ENCODE measurements around the gene SYNDIG1.

The SYNDIG1 gene

GRCh38 chr20:24654425-24654824, 185.0 kb downstream of the SYNDIG1 start:
- Histone ChIP-seq H3K27ac (peak overlapping the region; percentile 69), H3K9ac (ENCODE audit: insufficient read length) (no peak overlapping the region), H3K4me3 (no peak overlapping the region; the same call in 1 of the 2 replicates), H3K36me3 (ENCODE audit: insufficient read depth, low read length) (no peaks in the 10 kb centered on the region), H3K9me3 (ENCODE audit: low read depth, low read length) (no peaks in the 10 kb centered on the region)
- DNase-seq (ENCODE audit: low read depth, low spot score) = no peak
- no peak; the same call in 1 of the 2 replicates for TF ChIP-seq POLR2AphosphoS5 (IDR thresholded peaks at IDR 0.05; ENCODE audit: borderline replicate concordance, low read depth, low read length)
- TF ChIP-seq EZH2 (IDR thresholded peaks at IDR 0.05) = no peak
- no peak for TF ChIP-seq FOXP2 (optimal IDR thresholded peaks at IDR 0.05; ENCODE audit: control extremely low read depth, extremely low read length, insufficient read depth)

DNA sequence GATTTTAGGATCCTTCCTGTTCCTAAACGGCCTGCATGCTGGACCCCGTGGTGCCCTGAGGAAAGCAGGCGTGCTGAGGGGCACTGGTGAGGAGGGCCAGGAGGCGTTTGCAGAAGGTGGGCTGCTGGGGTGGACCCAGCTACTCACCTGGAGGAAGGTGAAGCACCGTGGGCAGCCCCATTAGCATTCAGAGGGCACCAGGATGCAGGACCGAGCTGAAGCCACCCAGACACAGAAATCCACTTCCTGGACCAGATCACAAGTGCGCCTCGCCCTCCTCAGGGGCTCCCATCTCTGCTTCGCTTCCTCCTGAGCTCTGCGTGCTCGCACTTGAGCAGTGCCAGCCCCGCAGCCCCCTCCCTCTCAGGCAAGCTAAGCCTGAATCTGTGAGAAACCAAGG, 187.0 kb downstream of the SYNDIG1 start:
- no peaks in the 10 kb centered on the region for H3K36me3 ChIP-seq (ENCODE audit: insufficient read depth, low read length)

DNA sequence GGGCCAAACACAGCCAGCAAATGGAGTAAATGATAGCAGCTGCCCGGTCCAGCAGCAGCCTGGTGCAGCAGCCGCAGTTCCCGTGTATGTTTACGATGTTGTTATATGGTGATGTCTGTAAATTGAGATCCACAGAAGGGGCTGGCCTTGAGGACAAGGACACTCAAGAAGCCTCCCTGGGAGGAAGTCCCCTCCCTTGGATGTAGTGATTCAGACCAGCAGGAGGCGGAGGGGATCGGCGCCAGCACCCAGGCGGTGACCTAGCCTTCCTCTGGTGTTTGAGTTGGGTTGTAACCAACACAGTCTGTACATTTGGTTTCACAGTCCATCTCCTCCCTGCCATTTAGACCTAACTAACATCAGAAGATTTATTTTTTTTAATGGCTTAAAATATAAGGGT, 187.8 kb downstream of the SYNDIG1 start:
- no peak overlapping the region for H3K27ac ChIP-seq
- H3K36me3 ChIP-seq (ENCODE audit: insufficient read depth, low read length) = no peaks in the 10 kb centered on the region
- TF ChIP-seq EZH2 (IDR thresholded peaks at IDR 0.05) (no peak), FOXP2 (optimal IDR thresholded peaks at IDR 0.05; ENCODE audit: control extremely low read depth, extremely low read length, insufficient read depth) (no peak), POLR2AphosphoS5 (IDR thresholded peaks at IDR 0.05; ENCODE audit: borderline replicate concordance, low read depth, low read length) (no peak)
- H3K9ac ChIP-seq (ENCODE audit: insufficient read length) = no peak overlapping the region
- H3K4me3 ChIP-seq = no peak overlapping the region
- no peak for DNase-seq (ENCODE audit: low read depth, low spot score)
- no peaks in the 10 kb centered on the region for H3K9me3 ChIP-seq (ENCODE audit: low read depth, low read length)

More for the DNA sequence above, 187.0 kb downstream of the SYNDIG1 start:
- Histone ChIP-seq H3K27ac (no peak overlapping the region), H3K9me3 (ENCODE audit: low read depth, low read length) (no peaks in the 10 kb centered on the region), H3K9ac (ENCODE audit: insufficient read length) (no peak overlapping the region), H3K4me3 (no peak overlapping the region)
- TF ChIP-seq EZH2 (IDR thresholded peaks at IDR 0.05) (no peak), POLR2AphosphoS5 (IDR thresholded peaks at IDR 0.05; ENCODE audit: borderline replicate concordance, low read depth, low read length) (no peak), FOXP2 (optimal IDR thresholded peaks at IDR 0.05; ENCODE audit: control extremely low read depth, extremely low read length, insufficient read depth) (no peak)
- DNase-seq (ENCODE audit: low read depth, low spot score) = no peak

GRCh38 chr20:24657878-24658620, 188.6 kb downstream of the SYNDIG1 start:
- Histone ChIP-seq H3K9me3 (ENCODE audit: low read depth, low read length) (no peaks in the 10 kb centered on the region), H3K36me3 (ENCODE audit: insufficient read depth, low read length) (no peaks in the 10 kb centered on the region), H3K27ac (no peak overlapping the region), H3K9ac (ENCODE audit: insufficient read length) (no peak overlapping the region), H3K4me3 (no peak overlapping the region)
- DNase-seq (ENCODE audit: low read depth, low spot score) = no peak
- TF ChIP-seq FOXP2 (optimal IDR thresholded peaks at IDR 0.05; ENCODE audit: control extremely low read depth, extremely low read length, insufficient read depth) (no peak), EZH2 (IDR thresholded peaks at IDR 0.05) (no peak), POLR2AphosphoS5 (IDR thresholded peaks at IDR 0.05; ENCODE audit: borderline replicate concordance, low read depth, low read length) (no peak)

DNA sequence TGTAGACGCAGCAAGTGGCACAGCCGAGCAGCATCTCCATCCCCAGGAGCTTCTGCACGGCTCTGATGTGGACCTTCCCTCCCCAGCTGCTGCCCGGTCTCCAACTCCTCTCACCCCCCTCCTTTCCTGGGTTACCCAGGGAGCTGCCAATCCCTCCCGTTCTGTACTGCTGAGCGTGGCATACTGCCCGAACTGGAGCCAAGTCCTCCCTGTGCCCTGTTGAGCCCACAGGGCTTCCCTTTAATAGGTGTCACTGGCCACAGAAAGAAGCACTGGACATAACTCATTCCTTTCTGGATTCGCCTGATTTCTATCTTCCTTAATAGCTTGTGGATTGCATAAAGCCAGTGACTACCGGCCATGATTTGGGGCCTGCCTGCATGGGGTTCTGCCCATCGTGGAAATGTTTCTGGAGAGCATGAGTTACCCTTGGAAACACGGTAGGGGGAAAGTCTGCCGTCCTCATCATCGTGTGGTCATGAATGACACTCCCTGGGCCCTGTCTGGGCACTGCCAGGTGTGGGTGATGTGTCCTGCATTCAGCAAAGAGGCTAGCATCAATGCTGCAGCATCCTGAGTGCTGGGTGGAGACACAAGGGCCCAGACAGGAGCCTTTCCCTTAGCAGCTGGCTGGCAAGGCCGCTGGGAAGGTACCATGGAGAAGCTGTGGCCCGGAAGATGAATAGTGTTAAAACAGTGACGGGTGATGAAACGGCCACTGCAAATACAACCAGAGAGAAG, 189.7 kb downstream of the SYNDIG1 start:
- no peak overlapping the region for H3K27ac ChIP-seq
- H3K9ac ChIP-seq (ENCODE audit: insufficient read length) = no peak overlapping the region
- TF ChIP-seq EZH2 (IDR thresholded peaks at IDR 0.05) = no peak
- no peak for TF ChIP-seq FOXP2 (optimal IDR thresholded peaks at IDR 0.05; ENCODE audit: control extremely low read depth, extremely low read length, insufficient read depth)
- no peak for TF ChIP-seq POLR2AphosphoS5 (IDR thresholded peaks at IDR 0.05; ENCODE audit: borderline replicate concordance, low read depth, low read length)
- DNase-seq (ENCODE audit: low read depth, low spot score) = no peak
- H3K36me3 ChIP-seq (ENCODE audit: insufficient read depth, low read length) = no peaks in the 10 kb centered on the region
- H3K9me3 ChIP-seq (ENCODE audit: low read depth, low read length) = no peaks in the 10 kb centered on the region
- H3K4me3 ChIP-seq = no peak overlapping the region

- H3K36me3 ChIP-seq (ENCODE audit: insufficient read depth, low read length) = no peaks in the 10 kb centered on the region
- no peak overlapping the region for H3K4me3 ChIP-seq
- no peak for TF ChIP-seq EZH2 (IDR thresholded peaks at IDR 0.05)
- no peak for TF ChIP-seq POLR2AphosphoS5 (IDR thresholded peaks at IDR 0.05; ENCODE audit: borderline replicate concordance, low read depth, low read length)
- TF ChIP-seq FOXP2 (optimal IDR thresholded peaks at IDR 0.05; ENCODE audit: control extremely low read depth, extremely low read length, insufficient read depth) = no peak
- H3K9me3 ChIP-seq (ENCODE audit: low read depth, low read length) = no peaks in the 10 kb centered on the region
- DNase-seq (ENCODE audit: low read depth, low spot score) = no peak
- no peak overlapping the region for H3K9ac ChIP-seq (ENCODE audit: insufficient read length)
- H3K27ac ChIP-seq = no peak overlapping the region
Measured at GRCh38 chr20:24659835-24660234, 190.4 kb downstream of the SYNDIG1 start.

DNA sequence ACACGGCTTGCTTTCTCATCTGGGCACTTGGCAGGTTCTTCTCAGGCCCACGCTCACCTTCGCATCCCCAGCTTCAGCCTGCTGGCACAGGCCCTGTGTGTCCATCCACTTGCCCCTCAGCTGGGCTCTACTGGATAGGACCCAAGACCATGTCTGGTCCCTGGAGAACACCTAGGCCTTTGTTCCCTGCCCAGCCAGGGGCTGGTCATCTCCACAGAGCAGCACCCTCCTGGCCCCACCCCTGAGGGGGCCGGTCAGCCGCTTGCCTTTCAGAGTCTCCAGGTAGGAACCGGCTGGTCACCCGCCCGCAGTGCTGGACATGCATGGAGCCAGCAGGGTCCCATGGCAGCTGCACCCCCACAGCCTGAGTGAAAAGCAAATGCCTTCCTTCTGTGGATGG, 191.2 kb downstream of the SYNDIG1 start:
- Histone ChIP-seq H3K27ac (no peak overlapping the region), H3K9ac (ENCODE audit: insufficient read length) (no peak overlapping the region), H3K36me3 (ENCODE audit: insufficient read depth, low read length) (no peaks in the 10 kb centered on the region), H3K4me3 (no peak overlapping the region), H3K9me3 (ENCODE audit: low read depth, low read length) (no peaks in the 10 kb centered on the region)
- no peak for DNase-seq (ENCODE audit: low read depth, low spot score)
- TF ChIP-seq FOXP2 (optimal IDR thresholded peaks at IDR 0.05; ENCODE audit: control extremely low read depth, extremely low read length, insufficient read depth) = no peak
- no peak for TF ChIP-seq POLR2AphosphoS5 (IDR thresholded peaks at IDR 0.05; ENCODE audit: borderline replicate concordance, low read depth, low read length)
- TF ChIP-seq EZH2 (IDR thresholded peaks at IDR 0.05) = no peak

DNA sequence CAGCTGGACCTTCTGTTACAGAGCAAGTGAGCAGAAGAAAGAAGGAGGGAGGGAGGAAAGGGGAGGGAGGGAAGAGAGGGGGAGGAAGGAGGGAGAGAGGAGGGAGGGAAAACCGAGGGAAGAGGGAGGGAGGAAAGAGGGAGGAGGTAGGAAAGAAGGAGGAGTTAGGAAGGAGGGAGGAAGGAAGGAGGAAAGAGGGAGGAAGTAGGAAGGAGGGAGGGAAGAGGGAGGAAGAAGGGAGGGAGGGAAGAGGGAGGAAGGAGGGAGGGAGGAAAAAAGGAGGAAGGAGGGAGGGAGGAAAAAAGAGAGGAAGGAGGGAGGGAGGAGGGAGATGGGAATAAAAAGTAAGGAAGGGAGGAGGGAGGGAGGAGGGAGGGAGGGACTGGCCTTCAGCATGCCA, 191.8 kb downstream of the SYNDIG1 start:
- Histone ChIP-seq H3K9ac (ENCODE audit: insufficient read length) (no peak overlapping the region), H3K9me3 (ENCODE audit: low read depth, low read length) (no peaks in the 10 kb centered on the region), H3K4me3 (no peak overlapping the region), H3K36me3 (ENCODE audit: insufficient read depth, low read length) (no peaks in the 10 kb centered on the region), H3K27ac (no peak overlapping the region)
- no peak for TF ChIP-seq FOXP2 (optimal IDR thresholded peaks at IDR 0.05; ENCODE audit: control extremely low read depth, extremely low read length, insufficient read depth)
- TF ChIP-seq EZH2 (IDR thresholded peaks at IDR 0.05) = no peak
- no peak for TF ChIP-seq POLR2AphosphoS5 (IDR thresholded peaks at IDR 0.05; ENCODE audit: borderline replicate concordance, low read depth, low read length)
- no peak for DNase-seq (ENCODE audit: low read depth, low spot score)
